Activated naive CD4-positive, alpha-beta T cell treated with anti-CD3 and anti-CD28 coated beads, Interleukin-2, amount 10 ng/mL, durations not matched to agents 7 days and 5 days (primary cell): Measurements from ENCODE around the gene SULT4A1.

Source experiments
- CTCF ChIA-PET: fragments of 350-600 bp; sonication (Branson Sonifier 250); formaldehyde crosslinking; loops from one replicate; lab custom pipeline; 2021; ENCODE audit warnings: antibody characterized with exemption; lab: Charles Lee
- DNase-seq: peaks from one replicate; pipeline ENCODE4 v3.0.0-alpha.2; 2020
- H3K27ac Mint-ChIP-seq: one replicate; pipeline ENCODE4 v1.8.0; 2021; ENCODE audit warnings: mild to moderate bottlenecking, moderate library complexity, mixed read lengths
- H3K27me3 Mint-ChIP-seq: one replicate; pipeline ENCODE4 v1.8.0; 2021; ENCODE audit warnings: mild to moderate bottlenecking, mixed read lengths
- H3K36me3 Mint-ChIP-seq: one replicate; pipeline ENCODE4 v1.8.0; 2021; ENCODE audit warnings: mixed read lengths
- H3K4me1 Mint-ChIP-seq: one replicate; pipeline ENCODE4 v1.8.0; 2021; ENCODE audit warnings: mixed read lengths
- H3K4me3 Mint-ChIP-seq: one replicate; pipeline ENCODE4 v1.8.0; 2021; ENCODE audit warnings: mild to moderate bottlenecking, moderate library complexity, mixed read lengths
- H3K9me3 Mint-ChIP-seq: one replicate; pipeline ENCODE4 v1.8.0; 2021; ENCODE audit warnings: mixed read lengths

The SULT4A1 gene

GRCh38 chr22:43818981-43819380 lies 43.3 kb downstream of the SULT4A1 start:
- DNase-seq, result no peak
- Mint-ChIP-seq H3K36me3 (no peaks in the 10 kb centered on the region), H3K27me3 (peaks cover 8% of the 10 kb centered on the region), H3K27ac (no peak overlapping the region), H3K4me3 (no peak overlapping the region), H3K9me3 (no peaks in the 10 kb centered on the region), H3K4me1 (peaks cover 4% of the 10 kb centered on the region)
- CTCF ChIA-PET, result no interaction called here

- H3K4me3 Mint-ChIP-seq, result no peak overlapping the region
- no peaks in the 10 kb centered on the region for H3K9me3 Mint-ChIP-seq
- H3K27ac Mint-ChIP-seq, result no peak overlapping the region
- DNase-seq, result no peak
- CTCF ChIA-PET, result no interaction called here
- peaks cover 8% of the 10 kb centered on the region for H3K27me3 Mint-ChIP-seq
- H3K4me1 Mint-ChIP-seq, result peaks cover 17% of the 10 kb centered on the region
- H3K36me3 Mint-ChIP-seq, result no peaks in the 10 kb centered on the region
Measured at GRCh38 chr22:43817402-43817801, 44.9 kb downstream of the SULT4A1 start.

GRCh38 chr22:43814264-43814663 lies 48.0 kb downstream of the SULT4A1 start:
- H3K4me1 Mint-ChIP-seq, result peaks cover 27% of the 10 kb centered on the region
- no peak overlapping the region for H3K4me3 Mint-ChIP-seq
- DNase-seq, result no peak
- no peak overlapping the region for H3K27ac Mint-ChIP-seq
- CTCF ChIA-PET, result no interaction called here
- H3K36me3 Mint-ChIP-seq, result no peaks in the 10 kb centered on the region
- H3K27me3 Mint-ChIP-seq, result no peaks in the 10 kb centered on the region
- H3K9me3 Mint-ChIP-seq, result no peaks in the 10 kb centered on the region

- CTCF ChIA-PET, result no interaction called here
- Mint-ChIP-seq H3K27ac (peak overlapping the region; percentile 22), H3K36me3 (no peaks in the 10 kb centered on the region), H3K4me3 (peak overlapping the region; percentile 89), H3K9me3 (no peaks in the 10 kb centered on the region), H3K4me1 (peaks cover 27% of the 10 kb centered on the region), H3K27me3 (no peaks in the 10 kb centered on the region)
- no peak for DNase-seq
Measured at GRCh38 chr22:43812890-43813289, 49.4 kb downstream of the SULT4A1 start.

- Mint-ChIP-seq H3K36me3 (no peaks in the 10 kb centered on the region), H3K4me1 (peaks cover 27% of the 10 kb centered on the region), H3K9me3 (no peaks in the 10 kb centered on the region), H3K4me3 (peak within 1 kb of the TSS; percentile 89), H3K27ac (peak within 1 kb of the TSS; percentile 86), H3K27me3 (no peaks in the 10 kb centered on the region)
- DNase-seq, result peak; percentile 94
- CTCF ChIA-PET, result no interaction called here
Measured at GRCh38 chr22:43812149-43812842, 50.0 kb downstream of the SULT4A1 start, which contains the start of gene EFCAB6. TSS of gene EFCAB6 (minus strand) at chr22:43812305. CDS start at chr22:43782318, 29,987 bp downstream.

- H3K27me3 Mint-ChIP-seq, result no peaks in the 10 kb centered on the region
- DNase-seq, result no peak
- H3K27ac Mint-ChIP-seq, result peak overlapping the region; percentile 86
Measured at GRCh38 chr22:43811777-43812148, 50.5 kb downstream of the SULT4A1 start.

GRCh38 chr22:43802897-43803495 lies 59.3 kb downstream of the SULT4A1 start:
- DNase-seq, result no peak
- Mint-ChIP-seq H3K27ac (no peak overlapping the region), H3K4me1 (no peaks in the 10 kb centered on the region), H3K9me3 (peaks cover 3% of the 10 kb centered on the region), H3K27me3 (peaks cover 29% of the 10 kb centered on the region), H3K4me3 (no peak overlapping the region), H3K36me3 (no peaks in the 10 kb centered on the region)
- CTCF ChIA-PET, result no interaction called here

More at GRCh38 chr22:43811777-43812148, 50.5 kb downstream of the SULT4A1 start:
- Mint-ChIP-seq H3K4me3 (peak overlapping the region; percentile 89), H3K36me3 (no peaks in the 10 kb centered on the region), H3K4me1 (peaks cover 27% of the 10 kb centered on the region), H3K9me3 (no peaks in the 10 kb centered on the region)
- CTCF ChIA-PET, result no interaction called here

- Mint-ChIP-seq H3K27ac (no peak overlapping the region), H3K4me1 (no peaks in the 10 kb centered on the region), H3K9me3 (peaks cover 3% of the 10 kb centered on the region), H3K36me3 (no peaks in the 10 kb centered on the region), H3K4me3 (no peak overlapping the region), H3K27me3 (peaks cover 24% of the 10 kb centered on the region)
- CTCF ChIA-PET, result no interaction called here
- no peak for DNase-seq
Measured at GRCh38 chr22:43800970-43801369, 61.3 kb downstream of the SULT4A1 start.

- Mint-ChIP-seq H3K4me3 (no peak overlapping the region), H3K4me1 (no peaks in the 10 kb centered on the region), H3K27ac (no peak overlapping the region), H3K36me3 (no peaks in the 10 kb centered on the region), H3K9me3 (peaks cover 3% of the 10 kb centered on the region), H3K27me3 (peaks cover 16% of the 10 kb centered on the region)
- DNase-seq, result no peak
- CTCF ChIA-PET, result no interaction called here
Measured at GRCh38 chr22:43798492-43798891, 63.8 kb downstream of the SULT4A1 start.

GRCh38 chr22:43796567-43796966 lies 65.7 kb downstream of the SULT4A1 start:
- CTCF ChIA-PET, result interaction anchor here (0.6 kb wide), 1 partner anchor 29 kb away, joined by 3 read pairs; no protein-coding TSS in a partner anchor
- peaks cover 3% of the 10 kb centered on the region for H3K9me3 Mint-ChIP-seq
- peaks cover 9% of the 10 kb centered on the region for H3K27me3 Mint-ChIP-seq
- no peak overlapping the region for H3K27ac Mint-ChIP-seq
- no peaks in the 10 kb centered on the region for H3K36me3 Mint-ChIP-seq
- no peaks in the 10 kb centered on the region for H3K4me1 Mint-ChIP-seq
- no peak overlapping the region for H3K4me3 Mint-ChIP-seq
- DNase-seq, result no peak

GRCh38 chr22:43795320-43795719 lies 67.0 kb downstream of the SULT4A1 start:
- Mint-ChIP-seq H3K27ac (no peak overlapping the region), H3K9me3 (no peaks in the 10 kb centered on the region), H3K27me3 (peaks cover 9% of the 10 kb centered on the region), H3K4me1 (no peaks in the 10 kb centered on the region), H3K36me3 (no peaks in the 10 kb centered on the region), H3K4me3 (no peak overlapping the region)
- DNase-seq, result no peak
- CTCF ChIA-PET, result no interaction called here

- CTCF ChIA-PET, result no interaction called here
Measured at GRCh38 chr22:43792905-43793304, 69.4 kb downstream of the SULT4A1 start.

GRCh38 chr22:43789452-43789851 lies 72.9 kb downstream of the SULT4A1 start:
- Mint-ChIP-seq H3K27ac (no peak overlapping the region), H3K27me3 (peaks cover 3% of the 10 kb centered on the region), H3K4me1 (no peaks in the 10 kb centered on the region), H3K4me3 (no peak overlapping the region), H3K9me3 (no peaks in the 10 kb centered on the region), H3K36me3 (no peaks in the 10 kb centered on the region)
- DNase-seq, result no peak
- CTCF ChIA-PET, result interaction anchor here (0.9 kb wide), 1 partner anchor 24 kb away, joined by 3 read pairs; no protein-coding TSS in a partner anchor

More at GRCh38 chr22:43792905-43793304, 69.4 kb downstream of the SULT4A1 start:
- DNase-seq, result no peak
- Mint-ChIP-seq H3K36me3 (no peaks in the 10 kb centered on the region), H3K9me3 (no peaks in the 10 kb centered on the region), H3K4me3 (no peak overlapping the region), H3K4me1 (no peaks in the 10 kb centered on the region), H3K27ac (no peak overlapping the region), H3K27me3 (peaks cover 12% of the 10 kb centered on the region)

- Mint-ChIP-seq H3K36me3 (no peaks in the 10 kb centered on the region), H3K27ac (no peak overlapping the region), H3K4me3 (no peak overlapping the region), H3K27me3 (no peaks in the 10 kb centered on the region), H3K9me3 (no peaks in the 10 kb centered on the region), H3K4me1 (no peaks in the 10 kb centered on the region)
- CTCF ChIA-PET, result no interaction called here
- DNase-seq, result no peak
Measured at GRCh38 chr22:43783777-43784176, 78.5 kb downstream of the SULT4A1 start.

GRCh38 chr22:43782448-43782847 lies 79.9 kb downstream of the SULT4A1 start:
- Mint-ChIP-seq H3K27me3 (peaks cover 3% of the 10 kb centered on the region), H3K27ac (no peak overlapping the region)

More at GRCh38 chr22:43782448-43782847, 79.9 kb downstream of the SULT4A1 start:
- DNase-seq, result no peak
- no peak overlapping the region for H3K4me3 Mint-ChIP-seq
- no peaks in the 10 kb centered on the region for H3K36me3 Mint-ChIP-seq
- CTCF ChIA-PET, result no interaction called here
- H3K9me3 Mint-ChIP-seq, result no peaks in the 10 kb centered on the region
- H3K4me1 Mint-ChIP-seq, result no peaks in the 10 kb centered on the region
